ENCODE results near the gene NOCT. TPM values are rescaled to one million over a fixed set of nuclear protein-coding genes. Genes with fewer than 3 reads are reported as not detected.
"Not testable (repeated sequence)": the region's sequence is repeated elsewhere in the genome, so short reads cannot be mapped to it uniquely, and the experiment has no call there.

NOCT gene
- total RNA-seq, 2 donors from 2014 or later = 9.6 to 10.9 TPM

DNA sequence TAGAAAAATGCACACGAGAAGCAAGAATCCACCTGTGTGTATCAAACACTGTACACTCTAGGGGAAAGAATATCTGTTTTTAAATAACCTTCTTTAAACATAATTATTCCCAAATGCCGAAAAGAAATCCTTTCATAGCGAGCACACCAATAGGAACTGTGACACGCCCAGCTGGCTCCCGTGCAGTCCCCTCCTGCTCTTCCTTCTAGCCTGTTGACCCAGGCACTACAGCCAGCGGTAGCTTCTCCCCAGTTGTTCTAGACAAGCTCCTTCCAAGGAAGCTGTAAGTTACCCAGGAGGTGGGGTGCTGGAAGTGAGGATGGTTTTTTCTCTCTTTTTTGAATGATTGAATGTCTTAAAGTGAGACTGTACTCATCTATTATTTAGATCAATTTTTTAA is 19.5 kb upstream of the NOCT start:
- DNase-seq (ENCODE audit: low spot score) (no peak), ATAC-seq (ENCODE audit: insufficient number of reproducible peaks, low FRiP score, low read depth) (no peak)
- no peak overlapping the region for H3K4me3 ChIP-seq

DNA sequence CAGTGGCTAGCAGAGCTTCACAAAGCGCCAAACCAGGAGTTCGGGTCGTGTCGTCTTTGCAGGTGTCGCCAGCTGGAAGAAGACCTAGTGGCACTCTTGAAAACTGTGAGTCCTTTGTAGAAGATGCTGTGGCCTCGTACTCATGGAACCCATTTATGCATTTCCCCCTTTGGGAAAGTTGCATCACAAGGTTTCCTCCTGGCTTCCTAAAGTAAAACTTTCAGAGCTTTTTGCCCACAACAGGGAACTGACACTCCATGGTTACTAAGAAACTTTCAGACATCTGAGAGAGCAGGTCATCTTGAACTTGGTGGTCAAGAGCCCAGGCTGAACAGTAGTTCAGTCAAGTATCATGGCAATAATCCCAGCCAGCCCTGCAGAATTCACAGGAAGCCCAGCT is 15.9 kb upstream of the NOCT start:
- Histone ChIP-seq H3K36me3 (no peaks in the 10 kb centered on the region), H3K4me1 (ENCODE audit: control insufficient read depth in 1 of 2, low read depth in 2 of 2) (no peaks in the 10 kb centered on the region), H3K27me3 (replicated peaks; ENCODE audit: insufficient read depth) (no peaks in the 10 kb centered on the region), H3K4me3 (no peak overlapping the region), H3K27ac (no peak overlapping the region), H3K9me3 (no peaks in the 10 kb centered on the region)
- ATAC-seq (ENCODE audit: insufficient number of reproducible peaks, low FRiP score, low read depth) (no peak), DNase-seq (ENCODE audit: low spot score) (no peak)
- TF ChIP-seq, protein P1, sequence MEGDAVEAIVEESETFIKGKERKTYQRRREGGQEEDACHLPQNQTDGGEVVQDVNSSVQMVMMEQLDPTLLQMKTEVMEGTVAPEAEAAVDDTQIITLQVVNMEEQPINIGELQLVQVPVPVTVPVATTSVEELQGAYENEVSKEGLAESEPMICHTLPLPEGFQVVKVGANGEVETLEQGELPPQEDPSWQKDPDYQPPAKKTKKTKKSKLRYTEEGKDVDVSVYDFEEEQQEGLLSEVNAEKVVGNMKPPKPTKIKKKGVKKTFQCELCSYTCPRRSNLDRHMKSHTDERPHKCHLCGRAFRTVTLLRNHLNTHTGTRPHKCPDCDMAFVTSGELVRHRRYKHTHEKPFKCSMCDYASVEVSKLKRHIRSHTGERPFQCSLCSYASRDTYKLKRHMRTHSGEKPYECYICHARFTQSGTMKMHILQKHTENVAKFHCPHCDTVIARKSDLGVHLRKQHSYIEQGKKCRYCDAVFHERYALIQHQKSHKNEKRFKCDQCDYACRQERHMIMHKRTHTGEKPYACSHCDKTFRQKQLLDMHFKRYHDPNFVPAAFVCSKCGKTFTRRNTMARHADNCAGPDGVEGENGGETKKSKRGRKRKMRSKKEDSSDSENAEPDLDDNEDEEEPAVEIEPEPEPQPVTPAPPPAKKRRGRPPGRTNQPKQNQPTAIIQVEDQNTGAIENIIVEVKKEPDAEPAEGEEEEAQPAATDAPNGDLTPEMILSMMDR (IDR thresholded peaks at IDR 0.05) = no peak

More for the DNA sequence above, 19.5 kb upstream of the NOCT start:
- no peak overlapping the region for H3K27ac ChIP-seq
- no peaks in the 10 kb centered on the region for H3K9me3 ChIP-seq
- H3K4me1 ChIP-seq (ENCODE audit: control insufficient read depth in 1 of 2, low read depth in 2 of 2) = no peaks in the 10 kb centered on the region
- H3K36me3 ChIP-seq = no peaks in the 10 kb centered on the region
- TF ChIP-seq, protein P1 (IDR thresholded peaks at IDR 0.05) = no peak
- H3K27me3 ChIP-seq (replicated peaks; ENCODE audit: insufficient read depth) = no peaks in the 10 kb centered on the region

DNA sequence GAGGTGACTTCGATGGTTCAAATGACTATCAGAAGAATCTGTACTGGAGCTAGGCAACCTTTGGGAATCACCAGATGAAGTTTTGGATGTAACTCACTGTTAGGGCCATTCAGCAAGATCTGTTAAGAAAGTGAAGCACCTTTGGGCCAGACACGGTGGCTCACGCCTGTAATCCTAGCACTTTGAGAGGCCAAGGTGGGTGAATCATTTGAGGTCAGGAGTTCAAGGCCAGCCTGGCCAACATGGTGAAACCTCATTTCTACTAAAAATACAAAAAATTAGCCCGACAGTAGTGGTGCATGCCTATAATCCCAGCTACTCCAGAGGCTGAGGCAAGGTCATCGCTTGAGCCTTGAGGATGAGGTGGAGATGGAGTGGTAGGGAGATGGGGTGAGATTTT is 15.4 kb upstream of the NOCT start:
- not testable (repeated sequence) for DNase-seq (ENCODE audit: low spot score); ATAC-seq (ENCODE audit: insufficient number of reproducible peaks, low FRiP score, low read depth); H3K27ac ChIP-seq; H3K4me1 ChIP-seq (ENCODE audit: control insufficient read depth in 1 of 2, low read depth in 2 of 2); H3K4me3 ChIP-seq; H3K9me3 ChIP-seq; H3K36me3 ChIP-seq; H3K27me3 ChIP-seq (replicated peaks; ENCODE audit: insufficient read depth)

DNA sequence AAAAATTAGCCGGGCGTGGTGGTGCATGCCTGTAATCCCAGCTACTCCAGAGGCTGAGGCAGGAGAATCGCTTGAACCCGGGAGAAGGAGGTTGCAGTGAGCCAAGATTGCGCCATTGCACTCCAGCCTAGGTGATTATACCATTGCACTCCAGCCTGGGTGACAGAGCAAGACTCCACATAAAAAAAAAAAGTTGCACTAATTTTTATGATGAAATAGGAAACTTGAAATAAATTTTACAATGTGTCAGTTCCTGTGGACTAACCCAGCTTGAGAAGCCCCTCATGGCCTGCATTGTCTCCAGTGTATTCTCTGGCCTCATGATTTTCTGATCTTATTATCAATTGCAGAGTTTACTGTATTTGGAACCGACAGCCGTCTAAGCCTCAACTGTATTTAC is 14.2 kb upstream of the NOCT start:
- H3K36me3 ChIP-seq; H3K27ac ChIP-seq; H3K9me3 ChIP-seq; H3K27me3 ChIP-seq (replicated peaks; ENCODE audit: insufficient read depth); ATAC-seq (ENCODE audit: insufficient number of reproducible peaks, low FRiP score, low read depth); H3K4me1 ChIP-seq (ENCODE audit: control insufficient read depth in 1 of 2, low read depth in 2 of 2); DNase-seq (ENCODE audit: low spot score); H3K4me3 ChIP-seq: not testable (repeated sequence)

DNA sequence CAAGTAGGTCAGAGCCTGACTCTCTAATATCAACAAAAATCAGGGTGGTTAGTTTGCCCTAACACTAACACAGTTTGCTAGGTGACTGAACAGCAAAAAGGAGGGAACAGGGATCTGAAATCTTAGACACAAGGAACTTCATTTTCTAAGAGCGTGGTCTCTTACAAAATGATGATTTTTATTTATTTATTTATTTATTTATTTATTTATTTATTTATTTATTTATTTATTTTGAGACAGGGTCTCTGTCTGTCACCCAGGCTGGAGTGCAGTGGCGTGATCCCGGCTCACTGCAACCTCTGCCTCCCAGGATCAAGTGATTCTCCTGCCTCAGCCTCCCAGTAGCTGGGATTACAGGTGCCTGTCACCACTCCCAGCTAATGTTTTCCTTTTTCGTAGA is 11.9 kb upstream of the NOCT start:
- not testable (repeated sequence) for H3K9me3 ChIP-seq; H3K27ac ChIP-seq; ATAC-seq (ENCODE audit: insufficient number of reproducible peaks, low FRiP score, low read depth); H3K4me3 ChIP-seq; H3K4me1 ChIP-seq (ENCODE audit: control insufficient read depth in 1 of 2, low read depth in 2 of 2); H3K27me3 ChIP-seq (replicated peaks; ENCODE audit: insufficient read depth); H3K36me3 ChIP-seq; DNase-seq (ENCODE audit: low spot score)

DNA sequence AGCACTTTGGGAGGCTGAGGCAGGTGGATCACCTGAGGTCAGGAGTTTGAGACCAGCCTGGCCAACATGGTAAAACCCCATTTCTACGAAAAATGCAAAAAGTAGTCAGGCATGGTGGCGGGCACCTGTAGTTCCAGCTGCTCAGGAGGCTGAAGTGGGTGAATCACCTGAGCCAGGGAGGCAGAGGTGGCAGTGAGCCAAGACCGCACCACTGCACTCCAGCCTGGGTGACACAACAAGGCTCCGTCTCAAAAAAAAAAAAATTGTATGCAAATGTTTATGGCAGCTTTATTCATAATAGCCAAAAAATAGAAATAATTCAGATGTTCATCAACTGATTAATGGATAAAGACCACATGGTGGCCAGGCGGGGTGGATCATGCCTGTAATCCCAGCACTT is 9.8 kb upstream of the NOCT start:
- TF ChIP-seq, protein P1 (IDR thresholded peaks at IDR 0.05) = no peak
- H3K4me3 ChIP-seq = no peak overlapping the region
- no peaks in the 10 kb centered on the region for H3K4me1 ChIP-seq (ENCODE audit: control insufficient read depth in 1 of 2, low read depth in 2 of 2)
- no peaks in the 10 kb centered on the region for H3K36me3 ChIP-seq
- no peak overlapping the region for H3K27ac ChIP-seq
- no peaks in the 10 kb centered on the region for H3K27me3 ChIP-seq (replicated peaks; ENCODE audit: insufficient read depth)
- no peaks in the 10 kb centered on the region for H3K9me3 ChIP-seq
- ATAC-seq (ENCODE audit: insufficient number of reproducible peaks, low FRiP score, low read depth) (no peak), DNase-seq (ENCODE audit: low spot score) (no peak)

DNA sequence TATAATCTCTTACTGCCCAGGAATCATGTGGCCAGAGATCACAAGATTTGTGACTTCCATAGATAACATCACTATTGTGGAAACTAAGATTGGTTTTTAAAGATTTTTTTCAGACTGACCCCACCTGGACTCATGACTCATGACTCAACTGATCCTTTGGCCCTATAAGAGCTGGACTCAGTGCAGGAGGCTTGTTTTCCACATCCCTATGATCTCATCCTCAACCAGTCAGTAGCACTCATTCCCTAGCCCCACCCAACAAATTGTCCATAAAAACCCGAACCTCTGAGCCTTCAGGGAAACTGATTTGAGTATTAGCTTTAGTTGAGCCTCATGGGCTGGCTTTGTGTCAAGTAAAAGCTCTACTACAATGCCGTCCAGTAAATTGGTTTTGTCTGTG is 7.9 kb upstream of the NOCT start:
- TF ChIP-seq, protein P1 (IDR thresholded peaks at IDR 0.05) = no peak
- ATAC-seq (ENCODE audit: insufficient number of reproducible peaks, low FRiP score, low read depth) = no peak
- no peaks in the 10 kb centered on the region for H3K9me3 ChIP-seq
- no peak overlapping the region for H3K27ac ChIP-seq
- no peaks in the 10 kb centered on the region for H3K27me3 ChIP-seq (replicated peaks; ENCODE audit: insufficient read depth)
- no peak for DNase-seq (ENCODE audit: low spot score)
- H3K4me1 ChIP-seq (ENCODE audit: control insufficient read depth in 1 of 2, low read depth in 2 of 2) = no peaks in the 10 kb centered on the region
- no peaks in the 10 kb centered on the region for H3K36me3 ChIP-seq
- H3K4me3 ChIP-seq = no peak overlapping the region

DNA sequence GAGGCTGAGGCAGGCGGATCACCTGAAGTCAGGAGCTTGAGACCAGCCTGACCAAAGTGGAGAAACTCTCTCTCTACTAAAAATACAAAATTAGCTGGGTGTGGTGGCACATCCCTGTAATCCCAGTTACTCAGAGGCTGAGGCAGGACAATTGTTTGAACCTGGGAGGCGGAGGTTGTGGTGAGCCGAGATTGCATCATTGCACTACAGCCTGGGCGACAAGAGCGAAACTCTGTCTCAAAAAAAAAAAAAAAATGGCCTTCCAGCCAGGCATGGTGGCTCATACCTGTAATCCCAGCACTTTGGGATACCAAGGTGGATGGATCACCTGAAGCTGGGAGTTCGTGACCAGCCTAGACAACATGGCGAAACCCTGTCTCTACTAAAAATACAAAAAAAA is 7.3 kb upstream of the NOCT start:
- H3K36me3 ChIP-seq; H3K4me1 ChIP-seq (ENCODE audit: control insufficient read depth in 1 of 2, low read depth in 2 of 2); H3K27ac ChIP-seq; DNase-seq (ENCODE audit: low spot score); H3K27me3 ChIP-seq (replicated peaks; ENCODE audit: insufficient read depth); ATAC-seq (ENCODE audit: insufficient number of reproducible peaks, low FRiP score, low read depth); H3K9me3 ChIP-seq; H3K4me3 ChIP-seq: not testable (repeated sequence)

Measured in thoracic aorta (tissue), 2 donors.